GM21447 (cell line): ENCODE measurements around the gene TLCD3A.
"Not testable (repeated sequence)": the region's sequence is repeated elsewhere in the genome, so short reads cannot be mapped to it uniquely, and the experiment has no call there.

Experiments
- ATAC-seq: cut with Tn5 transposase; IDR thresholded peaks from one replicate; pipeline ENCODE4 v1.9.1; 2021; ENCODE audit not compliant: unreplicated experiment

Gene TLCD3A

DNA sequence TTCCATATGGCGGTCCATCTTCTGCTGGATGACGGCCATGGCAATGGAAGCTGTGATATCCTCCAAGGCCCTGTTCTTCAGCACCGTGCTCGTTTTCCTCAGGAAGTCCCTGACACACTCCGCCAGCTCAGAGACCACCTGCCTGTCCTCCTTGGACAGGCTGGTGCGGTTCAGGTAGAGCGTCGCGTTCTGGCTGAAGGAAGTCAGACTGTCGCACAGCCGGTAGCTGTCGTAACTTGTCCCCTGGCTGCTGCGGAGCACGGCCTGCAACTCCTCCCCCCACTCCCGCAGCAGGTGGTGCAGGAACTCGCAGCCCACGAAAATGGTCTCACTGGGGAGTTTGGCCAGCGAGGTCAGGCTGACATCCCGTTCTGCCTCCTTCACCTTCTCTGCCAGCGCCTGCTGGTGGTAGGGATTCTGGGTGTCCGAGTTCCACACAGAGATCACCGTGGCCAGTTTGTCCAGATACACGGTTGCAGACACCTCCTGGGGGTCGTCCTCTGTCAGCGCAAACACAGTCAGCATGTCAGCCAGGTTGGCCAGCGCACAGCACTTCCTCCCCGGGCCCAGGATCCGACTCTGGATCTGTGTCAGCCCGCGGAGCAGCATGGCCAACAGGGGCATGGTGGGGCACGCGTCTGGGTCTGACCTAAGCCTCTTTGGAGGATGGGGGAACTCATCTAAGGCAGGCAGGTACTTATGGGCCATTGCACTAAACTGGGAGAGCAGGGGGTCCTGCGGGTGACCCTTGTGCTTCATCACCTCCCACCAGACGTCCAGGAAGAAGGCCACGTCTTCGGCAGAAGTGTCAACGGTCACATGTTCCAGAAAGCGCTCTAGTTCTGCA is 14.6 kb downstream of the TLCD3A start:
- no peak for ATAC-seq

DNA sequence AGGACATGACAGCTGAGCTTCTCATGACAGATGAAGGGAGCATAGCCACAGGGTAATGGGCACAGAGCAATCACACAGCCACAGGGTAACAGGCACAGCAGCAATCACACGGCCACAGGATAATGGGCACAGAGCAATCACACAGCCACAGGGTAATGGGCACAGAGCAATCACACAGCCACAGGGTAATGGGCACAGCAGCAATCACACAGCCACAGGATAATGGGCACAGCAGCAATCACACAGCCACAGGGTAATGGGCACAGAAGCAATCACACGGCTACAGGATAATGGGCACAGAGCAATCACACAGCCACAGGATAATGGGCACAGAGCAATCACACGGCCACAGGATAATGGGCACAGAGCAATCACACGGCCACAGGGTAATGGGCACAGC is 16.2 kb downstream of the TLCD3A start:
- ATAC-seq, result not testable (repeated sequence)

DNA sequence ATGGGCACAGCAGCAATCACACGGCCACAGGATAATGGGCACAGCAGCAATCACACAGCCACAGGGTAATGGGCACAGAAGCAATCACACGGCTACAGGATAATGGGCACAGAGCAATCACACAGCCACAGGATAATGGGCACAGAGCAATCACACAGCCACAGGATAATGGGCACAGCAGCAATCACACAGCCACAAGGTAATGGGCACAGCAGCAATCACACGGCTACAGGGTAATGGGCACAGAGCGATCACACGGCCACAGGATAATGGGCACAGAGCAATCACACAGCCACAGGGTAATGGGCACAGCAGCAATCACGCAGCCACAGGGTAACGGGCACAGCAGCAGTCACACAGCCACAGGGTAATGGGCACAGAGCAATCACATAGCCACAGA is 17.0 kb downstream of the TLCD3A start:
- ATAC-seq, result not testable (repeated sequence)

GRCh38 chr17:750431-751037 is 18.1 kb downstream of the TLCD3A start:
- no peak for ATAC-seq

DNA sequence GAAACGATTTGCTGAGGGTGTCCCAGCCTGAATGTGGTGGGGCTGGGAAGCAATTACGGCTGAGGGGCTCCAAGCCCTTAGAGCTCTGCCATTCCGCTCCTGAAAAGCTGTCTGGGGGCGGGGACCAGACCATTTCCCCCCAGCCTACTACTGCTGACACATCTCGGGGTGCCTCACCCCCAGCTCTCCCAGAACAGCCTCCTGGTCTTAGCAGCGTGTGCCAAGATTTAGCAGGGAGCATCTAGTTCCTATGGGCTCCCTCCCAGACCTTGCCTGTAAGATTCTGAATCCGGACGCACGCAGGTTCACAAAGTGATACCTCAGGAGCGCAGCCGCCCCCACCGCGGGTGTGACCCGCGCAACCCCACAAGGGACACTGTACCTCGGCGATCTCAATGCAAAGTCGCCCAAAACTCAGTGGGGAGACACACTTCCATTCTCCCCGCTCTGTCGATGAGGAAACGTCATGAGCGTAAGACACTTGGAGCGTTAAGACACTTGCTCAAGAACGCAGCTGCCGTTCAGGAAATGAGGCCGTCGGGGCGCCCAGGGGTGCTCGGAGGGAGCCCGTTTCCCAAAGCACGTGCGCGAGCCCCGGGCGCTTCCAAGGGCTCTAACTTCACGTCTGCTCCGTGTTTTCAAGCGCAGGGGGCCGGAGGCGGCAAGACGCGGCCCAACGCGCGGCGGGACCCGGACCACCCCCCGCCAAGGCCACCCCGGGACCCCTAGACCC is 19.0 kb downstream of the TLCD3A start:
- peak; percentile 15 for ATAC-seq

- peak; percentile 89 for ATAC-seq
Observed at GRCh38 chr17:752002-752619, 19.7 kb downstream of the TLCD3A start, which contains the start of gene GEMIN4. TSS of gene GEMIN4 (minus strand) at chr17:752264. CDS start at chr17:752142, 122 bp downstream.

DNA sequence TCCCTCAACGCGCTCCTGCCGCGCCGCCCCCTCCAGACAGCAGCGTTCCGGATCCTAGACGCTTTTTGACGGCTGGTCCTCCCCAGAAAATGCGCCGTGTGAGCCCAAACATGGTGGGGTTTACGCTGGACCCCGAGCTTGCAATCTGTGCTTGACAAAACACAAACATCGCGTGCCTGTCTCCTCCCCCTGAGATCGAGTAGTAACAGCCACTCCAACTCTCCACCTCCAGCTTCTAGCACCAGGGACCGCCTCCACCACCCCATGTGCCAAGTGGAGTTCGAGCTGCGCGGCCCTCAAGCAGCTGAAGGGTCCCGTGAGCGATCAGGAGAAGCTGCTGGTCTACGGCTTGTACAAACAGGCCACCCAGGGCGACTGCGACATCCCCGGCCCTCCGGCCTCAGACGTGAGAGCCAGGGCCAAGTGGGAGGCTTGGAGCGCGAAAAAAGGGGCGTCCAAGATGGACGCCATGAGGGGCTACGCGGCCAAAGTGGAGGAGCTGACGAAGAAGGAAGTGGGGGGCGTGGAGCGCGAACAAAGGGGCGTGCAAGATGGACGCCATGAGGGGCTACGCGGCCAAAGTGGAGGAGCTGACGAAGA is 20.3 kb downstream of the TLCD3A start:
- ATAC-seq, result no peak

- no peak for ATAC-seq
Observed at GRCh38 chr17:753418-753817, 21.0 kb downstream of the TLCD3A start.

- ATAC-seq, result not testable (repeated sequence)
Observed at GRCh38 chr17:755319-755961, 23.0 kb downstream of the TLCD3A start.

DNA sequence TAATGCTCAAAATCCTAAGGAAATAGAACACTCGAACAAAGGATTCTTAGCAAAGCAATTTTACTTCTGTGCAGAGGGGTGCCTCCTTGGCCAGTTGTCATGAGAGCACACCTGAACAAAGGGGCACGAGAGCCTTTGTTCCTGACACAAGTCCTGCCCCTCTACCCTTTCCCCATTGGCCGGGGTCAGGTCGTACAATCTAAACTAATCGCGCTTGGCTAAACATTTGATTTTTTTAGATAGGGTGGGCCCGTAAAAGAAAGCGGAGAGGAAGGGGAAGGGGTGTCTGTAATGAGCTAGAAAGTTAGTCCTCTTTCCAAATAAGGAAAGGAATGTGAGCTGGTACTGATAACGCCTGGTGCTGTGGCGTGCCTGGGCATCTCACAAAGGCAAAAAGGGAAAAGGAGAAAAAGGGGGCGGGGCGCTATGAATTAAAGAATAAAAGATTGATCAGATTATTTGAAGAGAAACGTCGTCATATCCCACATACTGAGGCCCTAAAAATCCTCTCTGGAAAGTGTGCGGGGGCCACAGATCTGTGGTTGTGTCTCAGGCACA is 23.7 kb downstream of the TLCD3A start:
- ATAC-seq, result not testable (repeated sequence)

- ATAC-seq, result no peak
Observed at GRCh38 chr17:759964-760363, 27.6 kb downstream of the TLCD3A start.

DNA sequence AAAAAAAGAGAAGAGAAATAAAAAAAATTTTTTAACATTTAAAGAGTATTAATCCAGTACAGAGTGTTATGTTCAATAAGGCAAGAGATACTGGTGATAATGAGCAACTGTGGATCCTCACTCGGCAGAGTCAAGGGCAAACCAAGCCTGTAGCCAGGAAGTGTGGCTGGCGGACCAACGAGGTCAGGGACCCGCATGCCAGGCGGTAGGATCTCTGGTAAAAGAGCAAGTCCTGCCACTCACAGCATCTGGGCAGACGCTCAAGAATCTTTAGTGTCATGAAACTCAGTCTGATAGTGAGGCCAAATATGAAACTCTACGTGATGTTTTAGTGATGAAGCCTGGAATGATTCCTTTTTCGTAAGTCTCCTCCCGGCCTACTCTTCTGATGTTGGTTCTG is 28.0 kb downstream of the TLCD3A start:
- no peak for ATAC-seq

GRCh38 chr17:767076-767475 is 34.7 kb downstream of the TLCD3A start:
- no peak for ATAC-seq

- ATAC-seq, result no peak
Observed at GRCh38 chr17:773016-773415, 40.6 kb downstream of the TLCD3A start.

DNA sequence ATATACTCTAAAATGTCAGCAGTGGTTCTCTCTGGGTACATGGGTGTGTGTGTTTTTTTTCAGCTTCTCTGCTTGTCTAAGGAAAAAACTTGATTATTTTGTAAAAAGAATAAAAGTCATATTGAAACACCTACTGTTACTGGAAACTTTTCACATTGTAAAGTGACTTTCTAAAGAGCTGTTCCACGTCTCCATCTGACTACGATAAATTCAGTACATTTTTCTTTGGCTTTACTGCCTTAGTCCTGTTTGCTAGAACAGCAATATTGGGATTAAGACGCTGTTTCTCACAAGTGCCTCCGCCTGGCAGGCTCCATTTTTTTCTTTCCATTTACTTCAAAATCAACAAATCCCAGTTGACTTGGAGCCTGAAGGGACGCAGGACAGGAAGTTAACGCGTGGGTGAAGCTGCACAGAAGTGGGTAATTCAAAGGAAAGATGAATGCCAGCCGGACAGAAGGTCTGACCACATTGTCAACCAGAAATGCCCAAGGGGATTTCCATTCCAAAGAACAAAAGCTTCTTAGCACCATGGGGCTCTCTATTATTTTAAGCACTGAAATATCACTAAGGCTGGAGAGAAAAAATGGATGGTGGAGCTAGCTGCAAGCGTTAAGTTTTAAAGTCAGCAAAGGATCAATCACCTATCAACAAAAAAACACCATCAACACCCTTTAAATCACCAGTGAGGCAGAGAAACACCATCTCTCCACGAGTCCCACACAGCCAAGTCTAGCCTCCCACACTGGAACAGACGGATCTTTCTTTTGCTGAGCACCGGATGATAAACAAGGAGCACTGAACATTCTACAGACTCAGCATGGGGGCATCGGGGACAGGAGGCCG is 41.3 kb downstream of the TLCD3A start:
- ATAC-seq, result no peak

DNA sequence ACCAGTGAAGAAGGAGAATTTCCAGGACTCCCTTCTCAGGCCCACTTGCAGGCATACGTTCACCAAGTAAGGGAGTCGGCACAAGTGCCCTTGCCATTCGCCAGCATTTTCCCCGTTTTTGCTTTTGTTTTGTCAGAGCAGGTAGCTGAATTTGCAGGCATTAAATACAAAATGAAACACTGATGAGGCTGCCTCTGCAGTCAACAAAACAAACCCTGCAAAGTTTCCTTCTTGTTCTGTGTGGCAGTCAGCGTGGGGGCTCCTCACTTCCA is 41.9 kb downstream of the TLCD3A start:
- ATAC-seq, result no peak

DNA sequence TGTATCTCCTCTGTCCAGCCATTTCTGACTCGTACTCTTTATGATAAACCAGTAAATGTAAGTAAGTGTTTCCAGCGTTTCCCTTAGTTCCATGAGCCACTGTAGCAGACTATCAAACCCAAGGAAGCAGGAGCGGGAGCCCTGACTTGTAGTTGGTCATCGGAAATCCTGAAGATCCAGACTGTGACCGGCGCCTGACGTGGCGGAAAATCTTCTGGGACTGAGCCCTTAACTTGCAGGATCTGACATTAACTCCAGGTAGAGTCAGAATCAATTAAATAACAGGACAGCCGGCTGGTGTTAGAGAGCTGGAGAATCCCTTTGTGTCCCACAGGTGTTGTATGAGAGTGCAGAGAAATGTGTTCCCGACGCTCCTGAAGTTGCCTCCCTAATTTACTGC is 45.7 kb downstream of the TLCD3A start:
- no peak for ATAC-seq

GRCh38 chr17:781805-782731 is 49.7 kb downstream of the TLCD3A start, which contains the start of the genes GLOD4 and MRM3:
TSS of gene GLOD4 (minus strand) at chr17:782280. CDS start at chr17:782255, 25 bp downstream.
TSS of gene MRM3 (plus strand) at chr17:782353. CDS start at chr17:782379, 26 bp downstream.
- peak; percentile 84 for ATAC-seq
